HEK293 (cell line): ENCODE data around the gene ODR4.

ENCODE experiments used
- CTCF ChIA-PET: fragments of 350-600 bp; formaldehyde crosslinking; extraction: SDS; loops from one replicate; lab custom pipeline; 2021; ENCODE audit warnings: antibody characterized with exemption; lab: Yijun Ruan, JAX
- POLR2A ChIA-PET: fragments of 300-600 bp; formaldehyde crosslinking; extraction: SDS; loops from one replicate; lab custom pipeline; 2020; ENCODE audit warnings: antibody characterized with exemption, inconsistent platforms; lab: Yijun Ruan, JAX
- H3K27ac ChIP-seq: fragments of 200-500 bp; sonication (Bioruptor generic); 2 replicates; pipeline ENCODE4 v1.5.1; 2014; ENCODE audit warnings: low read depth, low read length, control low read depth, inconsistent platforms; ENCODE audit errors: extremely low read depth
- H3K36me3 ChIP-seq, 2 experiments: fragments of 200-500 bp in 1 of 2; sonication (Bioruptor generic) in 1 of 2; 1 replicate in 1 of 2; 2 replicates in 1 of 2; pipeline ENCODE4 v1.5.1; 2014 to 2017; ENCODE audit warnings: inconsistent platforms in 2 of 2, low read length in 2 of 2; ENCODE audit not compliant: control insufficient read depth in 2 of 2, insufficient read depth in 1 of 2
- H3K4me1 ChIP-seq: fragments of 200-500 bp; sonication (Bioruptor generic); 2 replicates; pipeline ENCODE4 v1.5.1; 2014; ENCODE audit warnings: mild to moderate bottlenecking, low read length, inconsistent platforms; ENCODE audit not compliant: control insufficient read depth, insufficient read depth
- H3K4me3 ChIP-seq: 2 replicates; pipeline ENCODE4 v1.5.1; 2011; ENCODE audit warnings: low read depth, mild to moderate bottlenecking, control low read depth, low read length, moderate library complexity
- H3K9me3 ChIP-seq: fragments of 200-500 bp; sonication (Bioruptor generic); 2 replicates; pipeline ENCODE4 v1.5.1; 2014; ENCODE audit warnings: low read depth, low read length, inconsistent platforms; ENCODE audit not compliant: control insufficient read depth, insufficient read depth
- EGR2 ChIP-seq: fragments of 450-650 bp; formaldehyde crosslinking; IDR thresholded peaks from 2 replicates; pipeline ENCODE4 v1.5.1; 2016; ENCODE audit warnings: low read depth, missing biosample characterization, missing genetic modification characterization
- HOXA7 ChIP-seq: sonication (generic); formaldehyde crosslinking; IDR thresholded peaks from 2 replicates; pipeline ENCODE4 v1.8.1; 2022; ENCODE audit warnings: missing genetic modification reagents, borderline replicate concordance
- KLF7 ChIP-seq: fragments of 450-650 bp; formaldehyde crosslinking; IDR thresholded peaks from 2 replicates; pipeline ENCODE4 v1.5.1; 2016; ENCODE audit warnings: missing biosample characterization, missing genetic modification characterization, borderline replicate concordance
- OVOL3 ChIP-seq: fragments of 450-650 bp; formaldehyde crosslinking; IDR thresholded peaks from 2 replicates; pipeline ENCODE4 v1.5.1; 2016; ENCODE audit warnings: missing biosample characterization, missing genetic modification characterization
- REST ChIP-seq: fragments of 450-650 bp; formaldehyde crosslinking; IDR thresholded peaks from 2 replicates; pipeline ENCODE4 v1.5.1; 2016; ENCODE audit warnings: missing biosample characterization, missing genetic modification characterization
- TRIM28 ChIP-seq: IDR thresholded peaks from 2 replicates; pipeline ENCODE4 v1.6.1; 2011; ENCODE audit warnings: low read length, control low read depth, borderline replicate concordance
- TSHZ1 ChIP-seq: fragments of 450-650 bp; formaldehyde crosslinking; IDR thresholded peaks from 2 replicates; pipeline ENCODE4 v1.5.1; 2016; ENCODE audit warnings: missing biosample characterization, missing genetic modification characterization, borderline replicate concordance
- ZBTB11 ChIP-seq: fragments of 450-650 bp; formaldehyde crosslinking; conservative IDR thresholded peaks from 2 replicates; pipeline ENCODE4 v1.5.1; 2016; ENCODE audit warnings: low read depth, missing biosample characterization, missing genetic modification characterization
- ZIC2 ChIP-seq: fragments of 450-650 bp; formaldehyde crosslinking; IDR thresholded peaks from 2 replicates; pipeline ENCODE4 v1.5.1; 2016; ENCODE audit warnings: missing biosample characterization, missing genetic modification characterization
- ZNF140 ChIP-seq: fragments of 450-650 bp; formaldehyde crosslinking; IDR thresholded peaks from 2 replicates; pipeline ENCODE4 v1.5.1; 2016; ENCODE audit warnings: missing biosample characterization, missing genetic modification characterization
- ZNF155 ChIP-seq: fragments of 450-650 bp; formaldehyde crosslinking; IDR thresholded peaks from 2 replicates; pipeline ENCODE4 v1.5.1; 2016; ENCODE audit warnings: missing biosample characterization, missing genetic modification characterization
- ZNF157 ChIP-seq: fragments of 450-650 bp; formaldehyde crosslinking; IDR thresholded peaks from 2 replicates; pipeline ENCODE4 v1.5.1; 2016; ENCODE audit warnings: missing biosample characterization, missing genetic modification characterization
- ZNF239 ChIP-seq: fragments of 450-650 bp; formaldehyde crosslinking; IDR thresholded peaks from 2 replicates; pipeline ENCODE4 v1.5.1; 2016; ENCODE audit warnings: missing biosample characterization, missing genetic modification characterization
- ZNF292 ChIP-seq: fragments of 450-650 bp; formaldehyde crosslinking; IDR thresholded peaks from 2 replicates; pipeline ENCODE4 v1.5.1; 2016; ENCODE audit warnings: low read depth, missing biosample characterization, missing genetic modification characterization, borderline replicate concordance
- ZNF37A ChIP-seq: fragments of 450-650 bp; IDR thresholded peaks from 2 replicates; pipeline ENCODE4 v1.5.1; 2018; ENCODE audit warnings: missing biosample characterization, missing genetic modification characterization
- ZNF518A ChIP-seq: fragments of 450-650 bp; formaldehyde crosslinking; conservative IDR thresholded peaks from 2 replicates; pipeline ENCODE4 v1.5.1; 2016; ENCODE audit warnings: low read depth, missing biosample characterization, missing genetic modification characterization
- ZNF561 ChIP-seq: fragments of 450-650 bp; IDR thresholded peaks from 2 replicates; pipeline ENCODE4 v1.5.1; 2018; ENCODE audit warnings: missing biosample characterization, missing genetic modification characterization, borderline replicate concordance
- ZNF704 ChIP-seq: fragments of 450-650 bp; formaldehyde crosslinking; IDR thresholded peaks from 2 replicates; pipeline ENCODE4 v1.5.1; 2016; ENCODE audit warnings: missing biosample characterization, missing genetic modification characterization

Gene ODR4

GRCh38 chr1:186375929-186376319, 286 bp downstream of the ODR4 start (continued):
- TF ChIP-seq TSHZ1 (no peak), ZBTB11 (tag by site-specific recombination) (peak; percentile 3; the same call in 1 of the 2 replicates), ZIC2 (tag by site-specific recombination) (no peak), ZNF157 (tag by site-specific recombination) (no peak), ZNF292 (tag by site-specific recombination) (no peak), ZNF37A (tag by site-specific recombination) (no peak), ZNF155 (no peak), ZNF140 (tag by site-specific recombination) (no peak), OVOL3 (tag by site-specific recombination) (no peak), ZNF561 (tag by site-specific recombination) (no peak)

GRCh38 chr1:186386725-186387383, 11.2 kb downstream of the ODR4 start:
- POLR2A ChIA-PET = interaction anchor here (1.6 kb wide), 1 partner anchor 11 kb away, joined by 4 read pairs; the partner anchor contains the start of genes ODR4 and TPR
- no peaks in the 10 kb centered on the region for H3K9me3 ChIP-seq
- no peak overlapping the region for H3K27ac ChIP-seq
- CTCF ChIA-PET = interaction anchor here (1.6 kb wide), 1 partner anchor 12 kb away, joined by 4 read pairs; the partner anchor contains the start of genes ODR4 and TPR
- H3K4me1 ChIP-seq = no peaks in the 10 kb centered on the region
- H3K36me3 ChIP-seq = peaks cover 31 to 67% of the 10 kb centered on the region in 2 experiments
- no peak overlapping the region for H3K4me3 ChIP-seq
- TF ChIP-seq ZNF704 (tag by site-specific recombination) (no peak), KLF7 (no peak), HOXA7 (CRISPR knock-in tag) (no peak), REST (no peak), ZNF518A (no peak), EGR2 (tag by site-specific recombination) (no peak), ZNF239 (tag by site-specific recombination) (no peak), TRIM28 (no peak)
